ENCODE results near the gene ALDH1L1. TPM values are rescaled to one million over a fixed set of nuclear protein-coding genes. Genes with fewer than 3 reads are reported as not detected.
A peak's percentile ranks its signal among the peaks of the same experiment; 100 is the strongest.
"Not testable (repeated sequence)": the region's sequence is repeated elsewhere in the genome, so short reads cannot be mapped to it uniquely, and the experiment has no call there.

The ALDH1L1 gene
- total RNA-seq, 2 donors from 2014 or later = 5.6 to 12.4 TPM

DNA sequence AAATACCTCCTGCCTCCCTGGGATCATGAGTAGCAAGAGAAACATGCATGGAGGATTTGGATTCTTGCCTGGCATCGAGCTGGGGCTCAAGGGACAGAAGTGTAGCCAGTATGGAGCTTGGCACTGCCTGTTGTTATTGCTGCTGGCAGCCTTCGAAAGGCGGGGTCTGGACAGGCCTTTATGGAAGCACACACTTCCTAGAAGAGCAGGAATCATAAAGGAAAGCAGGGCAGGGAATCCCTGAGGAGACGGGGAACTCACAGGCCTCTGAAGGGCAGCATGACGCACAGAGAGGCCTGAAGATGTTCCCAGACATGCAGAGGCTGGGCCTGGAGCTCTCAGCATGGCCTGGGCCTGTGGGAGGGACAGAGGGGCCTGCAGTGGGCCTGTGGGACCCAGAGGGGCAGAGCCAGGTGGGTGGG is 77.8 kb downstream of the ALDH1L1 start:
- DNase-seq (ENCODE audit: low spot score) = peak; percentile 82
- intact Hi-C loops (cut with DNase I) = no loop called here

DNA sequence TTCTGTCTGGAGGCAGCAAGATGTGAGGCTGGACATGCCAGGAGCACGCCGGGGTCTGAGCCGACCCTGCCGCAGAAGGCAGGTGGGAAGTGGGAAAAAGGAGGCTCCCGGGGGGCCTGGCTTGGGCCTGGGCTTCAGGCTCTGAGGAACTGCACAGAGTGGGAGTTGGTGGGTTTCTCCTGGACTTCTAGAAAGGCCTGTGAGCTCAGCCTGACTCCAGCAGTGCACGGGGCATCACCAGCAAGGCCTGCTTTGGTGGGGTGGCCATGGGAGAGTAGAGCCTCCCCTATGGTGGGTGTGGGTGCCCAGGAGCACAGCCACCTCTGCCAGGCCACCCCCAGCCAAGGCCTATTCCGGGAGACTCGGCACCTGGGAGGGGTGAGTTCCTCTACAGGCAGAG is 78.4 kb downstream of the ALDH1L1 start:
- DNase-seq (ENCODE audit: low spot score) = peak; percentile 78
- intact Hi-C loops (cut with DNase I) = no loop called here

DNA sequence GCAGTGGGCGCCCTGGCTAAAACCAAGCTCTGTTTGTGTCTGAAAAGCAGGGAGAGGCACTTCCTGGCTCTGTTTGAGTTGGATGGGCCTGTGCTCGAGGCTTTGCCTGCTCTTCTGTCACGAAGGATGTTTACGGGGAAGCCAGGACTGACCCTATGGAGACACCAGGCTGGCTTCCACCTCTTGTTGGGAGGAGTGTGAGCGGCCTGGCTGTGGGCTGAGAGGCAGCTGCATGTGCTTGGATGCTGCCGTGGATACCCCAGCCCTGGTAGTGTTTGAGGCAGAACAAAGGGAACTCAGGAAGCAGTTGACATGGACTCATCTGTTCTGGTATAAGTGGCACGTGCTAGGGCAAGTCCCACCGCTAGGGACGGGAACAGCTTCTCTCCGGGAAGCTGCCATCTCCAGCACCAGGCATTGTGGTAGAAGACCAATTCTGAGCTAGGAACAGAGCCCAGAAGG is 78.8 kb downstream of the ALDH1L1 start:
- DNase-seq (ENCODE audit: low spot score) = peak; percentile 66
- intact Hi-C loops (cut with DNase I) = no loop called here

DNA sequence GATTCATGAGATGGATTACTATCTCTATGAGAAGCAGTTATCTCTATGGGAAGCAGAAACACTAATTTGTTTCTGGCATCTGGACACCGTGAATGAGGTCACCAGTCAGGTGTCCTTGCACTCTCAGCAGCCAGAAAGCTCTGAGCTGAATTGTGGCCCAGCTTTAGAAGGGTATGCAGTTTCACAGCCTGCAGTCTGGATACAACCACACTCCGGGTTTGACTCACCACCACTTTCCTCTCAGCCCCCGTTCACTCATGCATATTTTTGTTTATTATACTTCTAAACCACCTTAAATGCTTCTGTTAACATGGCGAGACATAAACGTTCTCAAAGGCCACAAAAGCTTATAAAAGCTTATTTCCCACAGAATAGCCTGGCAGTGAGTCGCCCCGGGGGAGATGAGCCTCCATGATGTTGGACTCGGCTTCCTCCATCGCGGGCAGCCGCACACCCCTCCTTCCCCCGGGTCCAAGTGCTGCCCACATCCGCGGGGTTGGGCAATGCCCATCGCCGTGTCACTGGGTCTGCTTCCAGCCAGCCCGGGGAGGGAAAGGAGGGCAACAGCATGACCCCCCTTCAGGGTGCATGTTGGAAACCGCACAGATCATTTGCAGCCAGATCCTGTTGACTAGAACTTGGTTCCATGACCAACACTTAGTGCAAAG is 79.6 kb downstream of the ALDH1L1 start:
- intact Hi-C loops (cut with DNase I) = no loop called here
- DNase-seq (ENCODE audit: low spot score) = peak; percentile 78

DNA sequence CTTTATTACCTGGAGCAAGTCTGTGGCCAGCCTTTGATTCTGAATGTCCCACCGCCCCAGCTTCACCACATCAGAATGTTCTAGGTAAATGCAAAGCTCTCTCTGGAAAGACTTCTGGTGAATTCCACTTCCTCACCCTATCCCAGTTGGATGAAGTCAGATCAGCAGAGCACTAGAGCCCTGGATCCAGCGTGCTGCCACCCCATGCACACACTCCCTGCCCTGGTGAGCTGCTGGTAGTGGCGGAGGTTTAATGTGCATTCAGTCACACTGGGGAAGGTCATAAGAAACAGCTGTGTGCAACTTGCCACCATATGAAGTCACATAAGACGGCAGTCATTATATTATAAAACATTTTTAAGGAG is 80.1 kb downstream of the ALDH1L1 start:
- intact Hi-C loops (cut with DNase I) = no loop called here
- peak; percentile 24 for DNase-seq (ENCODE audit: low spot score)

DNA sequence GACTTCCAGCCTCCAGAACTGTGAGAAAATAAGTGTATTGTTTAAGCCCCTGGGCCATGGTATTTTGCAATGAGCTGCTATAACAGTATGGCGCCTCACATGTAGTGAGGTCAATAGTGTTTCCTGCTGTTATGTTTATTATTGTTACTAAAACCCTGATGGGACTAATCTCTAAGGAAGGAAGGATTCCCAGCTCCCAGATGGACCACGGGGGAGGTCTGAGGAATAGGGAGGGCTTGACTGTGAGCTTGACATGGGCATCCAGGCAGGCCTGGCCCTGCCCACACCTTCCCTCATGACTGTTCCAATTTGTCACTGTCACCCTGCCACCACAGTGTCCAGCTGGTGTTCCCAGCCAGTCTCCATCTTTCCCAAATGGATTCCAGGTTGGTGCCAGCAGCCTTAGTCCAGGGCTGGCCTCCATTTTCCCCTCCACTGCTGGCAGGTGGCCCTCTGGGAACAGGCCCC is 82.0 kb downstream of the ALDH1L1 start:
- intact Hi-C loops (cut with DNase I) = no loop called here
- no peak for DNase-seq (ENCODE audit: low spot score)

DNA sequence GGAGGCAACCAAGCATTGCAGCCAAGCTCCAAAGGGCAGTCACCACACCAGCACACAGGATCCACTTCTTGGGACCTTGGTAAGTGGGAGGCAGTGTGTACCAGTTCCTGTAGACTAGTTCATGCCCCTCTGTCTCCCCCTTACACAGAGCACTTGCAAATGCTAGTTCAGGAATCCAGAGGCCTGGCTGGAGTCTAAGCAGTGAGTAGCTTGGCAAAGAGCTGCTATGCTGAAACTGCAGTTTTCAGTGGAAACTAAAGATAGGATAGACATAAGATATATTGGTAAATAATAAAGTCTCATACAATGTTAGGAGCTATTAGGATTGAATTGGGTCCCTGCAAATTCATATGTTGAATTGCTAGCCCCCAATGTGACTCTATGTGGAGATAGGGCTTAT is 82.6 kb downstream of the ALDH1L1 start:
- intact Hi-C loops (cut with DNase I) = no loop called here
- DNase-seq (ENCODE audit: low spot score) = no peak

DNA sequence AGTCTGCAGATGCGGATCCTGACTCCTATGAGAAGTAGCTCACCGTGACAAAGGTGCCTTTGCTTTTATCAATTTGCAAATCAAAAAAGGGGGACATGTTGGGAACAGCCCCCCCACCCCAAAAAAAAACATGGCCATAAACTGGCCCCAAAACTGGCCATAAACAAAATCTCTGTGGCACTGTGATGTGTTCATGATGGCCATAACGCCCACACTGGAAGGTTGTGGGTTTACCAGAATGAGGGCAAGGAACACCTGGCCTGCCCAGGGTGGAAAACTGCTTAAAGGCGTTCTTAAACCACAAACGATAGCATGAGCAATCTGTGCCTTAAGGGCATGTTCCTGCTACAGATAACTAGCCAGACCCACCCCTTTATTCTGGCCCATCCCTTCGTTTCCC is 84.1 kb downstream of the ALDH1L1 start:
- DNase-seq (ENCODE audit: low spot score); intact Hi-C loops (cut with DNase I): not testable (repeated sequence)

DNA sequence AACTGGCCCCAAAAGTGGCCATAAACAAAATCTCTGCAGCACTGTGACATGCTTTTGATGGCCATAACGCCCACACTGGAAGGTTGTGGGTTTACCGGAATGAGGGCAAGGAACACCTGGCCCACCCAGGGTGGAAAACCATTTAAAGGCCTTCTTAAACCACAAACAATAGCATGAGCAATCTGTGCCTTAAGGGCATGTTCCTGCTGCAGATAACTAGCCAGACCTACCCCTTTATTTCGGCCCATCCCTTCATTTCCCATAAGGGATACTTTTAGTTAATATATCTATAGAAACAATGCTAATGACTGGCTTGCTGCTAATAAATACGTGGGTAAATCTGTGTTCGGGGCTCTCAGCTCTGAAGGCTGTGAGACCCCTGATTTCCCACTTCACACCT is 88.3 kb downstream of the ALDH1L1 start:
- DNase-seq (ENCODE audit: low spot score); intact Hi-C loops (cut with DNase I): not testable (repeated sequence)

DNA sequence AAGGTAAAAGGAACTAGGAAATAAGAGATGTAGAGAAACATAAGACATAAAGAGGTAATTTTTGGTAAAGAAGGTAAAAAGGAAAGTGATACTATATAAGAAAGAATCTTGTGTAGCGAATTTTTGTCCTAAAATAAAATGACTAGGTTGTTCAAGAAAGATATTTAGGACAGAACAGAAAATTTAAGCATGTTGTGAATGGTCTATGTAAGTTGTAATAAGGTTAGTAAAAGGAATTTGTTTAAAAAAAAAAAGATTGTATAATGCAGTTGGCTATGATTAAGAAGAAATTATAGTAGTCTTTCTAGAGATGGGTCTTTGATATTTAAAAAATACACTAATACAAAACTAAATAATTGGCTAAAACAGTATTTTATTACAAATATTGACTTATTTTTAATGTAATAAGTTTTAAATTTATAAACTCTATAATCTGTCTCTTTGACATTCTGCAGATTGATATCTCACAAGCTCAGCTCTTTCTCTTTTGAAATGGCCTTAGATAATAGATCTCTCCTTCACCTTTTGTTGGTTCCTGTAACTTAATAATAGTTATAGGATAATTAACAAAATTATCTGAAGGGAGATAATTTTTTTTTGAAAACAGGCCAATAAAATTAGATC is 92.7 kb downstream of the ALDH1L1 start:
- DNase-seq (ENCODE audit: low spot score) = no peak
- intact Hi-C loops (cut with DNase I) = no loop called here

DNA sequence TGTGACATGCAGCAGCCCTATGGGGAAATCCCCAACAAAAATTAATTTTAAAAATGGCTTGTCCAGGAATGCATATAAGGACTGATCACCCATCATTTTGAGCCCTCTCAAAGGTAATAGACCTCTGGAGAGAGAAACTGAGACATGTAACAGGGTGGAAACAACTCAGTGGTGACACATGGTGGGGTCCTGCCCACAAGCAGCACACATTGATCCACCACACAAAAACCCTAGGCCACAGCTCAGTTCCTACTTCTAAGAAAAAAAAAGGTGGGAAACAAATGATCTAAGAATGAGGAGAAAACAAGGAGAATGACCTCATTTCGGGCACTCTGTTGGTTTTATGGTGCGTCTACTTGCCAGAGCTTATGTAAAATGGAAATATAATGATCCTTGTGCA is 94.5 kb downstream of the ALDH1L1 start:
- intact Hi-C loops (cut with DNase I) = no loop called here
- DNase-seq (ENCODE audit: low spot score) = no peak

DNA sequence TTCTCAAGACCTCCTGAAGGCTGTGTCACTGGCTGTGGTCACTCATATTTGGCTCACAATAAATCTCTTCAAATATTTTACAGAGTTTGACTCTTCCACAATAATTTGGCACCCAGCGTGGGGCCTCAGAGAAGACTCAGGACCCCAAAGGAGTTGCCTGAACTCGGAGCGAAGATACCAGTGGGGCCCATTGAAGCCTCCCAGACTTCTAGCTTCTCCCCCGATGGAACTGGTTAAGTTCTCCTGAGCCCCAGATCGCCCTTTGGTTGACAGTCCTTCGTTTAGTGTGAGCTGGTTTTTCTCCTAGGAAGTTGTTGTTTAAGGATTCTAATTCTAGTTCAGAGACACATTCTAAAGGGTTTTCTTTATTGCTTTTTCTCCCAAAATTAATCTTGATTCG is 95.1 kb downstream of the ALDH1L1 start:
- intact Hi-C loops (cut with DNase I) = no loop called here
- DNase-seq (ENCODE audit: low spot score) = no peak

DNA sequence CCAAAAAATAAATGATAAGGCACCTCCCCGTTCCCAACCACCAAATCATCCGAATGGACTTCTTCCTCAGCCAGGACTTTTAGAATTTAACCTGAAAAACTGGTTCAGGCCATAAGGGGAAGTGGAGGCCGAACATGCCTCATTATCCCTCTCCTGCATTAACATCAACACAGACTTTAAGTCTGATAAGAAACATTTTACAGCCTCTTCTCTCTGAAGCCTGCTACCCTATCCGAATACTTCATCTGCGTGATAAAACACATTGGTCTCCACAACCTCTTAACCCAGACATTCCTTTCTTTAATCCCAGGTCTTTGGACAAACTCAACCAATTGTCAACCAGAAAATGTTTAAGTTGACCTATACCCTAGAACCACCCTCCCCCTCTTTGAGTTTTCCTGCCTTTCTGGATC is 95.6 kb downstream of the ALDH1L1 start:
- intact Hi-C loops (cut with DNase I) = no loop called here
- DNase-seq (ENCODE audit: low spot score) = no peak

DNA sequence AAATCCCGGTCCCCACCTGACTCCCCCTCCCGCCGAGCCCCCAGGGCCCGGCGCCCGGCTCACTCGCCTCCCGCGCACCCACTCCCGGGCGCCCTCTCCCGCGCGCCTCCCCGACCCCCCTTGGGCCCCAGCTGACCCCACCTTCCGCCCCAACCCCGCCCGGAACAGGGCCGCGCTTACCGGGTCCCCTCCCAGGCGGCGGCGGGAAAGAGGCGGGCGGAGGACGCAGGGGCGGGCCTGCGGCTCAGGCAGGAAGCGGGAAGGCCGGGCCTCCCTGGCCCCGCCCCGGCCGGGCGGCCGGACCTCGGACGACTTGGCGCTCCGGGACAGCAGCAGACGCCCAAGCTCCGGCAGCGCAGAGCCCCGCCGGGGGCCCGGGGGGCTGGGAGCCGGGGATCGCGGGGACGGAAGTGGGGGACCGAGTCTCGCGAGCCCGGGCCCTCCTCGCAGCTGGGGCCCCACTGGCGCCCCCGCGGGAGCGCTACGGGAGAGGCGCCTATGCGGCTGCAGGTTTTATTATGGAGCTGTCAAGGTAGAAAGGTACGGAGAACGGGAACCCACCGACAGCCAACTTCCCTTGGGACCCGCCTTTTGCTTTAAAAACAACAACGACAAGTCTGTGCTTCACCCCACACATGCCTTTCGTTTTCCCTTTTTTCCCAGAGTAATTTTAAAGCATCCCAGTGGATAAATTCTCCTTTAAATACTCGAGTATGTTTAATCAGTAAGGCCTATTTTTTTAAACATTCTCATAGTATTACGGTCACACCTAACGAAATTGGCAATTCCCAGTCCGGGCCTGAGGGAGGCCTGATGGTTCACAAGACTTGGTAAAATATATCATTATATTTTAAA is 96.2 kb downstream of the ALDH1L1 start, which contains the start of gene SLC41A3:
SLC41A3 (minus strand) TSS at position 212 of the 855 bp plus-strand sequence. CDS start 15,905 bp downstream, outside the sequence.
- intact Hi-C loops (cut with DNase I) = no loop called here
- peak; percentile 95 for DNase-seq (ENCODE audit: low spot score)

DNA sequence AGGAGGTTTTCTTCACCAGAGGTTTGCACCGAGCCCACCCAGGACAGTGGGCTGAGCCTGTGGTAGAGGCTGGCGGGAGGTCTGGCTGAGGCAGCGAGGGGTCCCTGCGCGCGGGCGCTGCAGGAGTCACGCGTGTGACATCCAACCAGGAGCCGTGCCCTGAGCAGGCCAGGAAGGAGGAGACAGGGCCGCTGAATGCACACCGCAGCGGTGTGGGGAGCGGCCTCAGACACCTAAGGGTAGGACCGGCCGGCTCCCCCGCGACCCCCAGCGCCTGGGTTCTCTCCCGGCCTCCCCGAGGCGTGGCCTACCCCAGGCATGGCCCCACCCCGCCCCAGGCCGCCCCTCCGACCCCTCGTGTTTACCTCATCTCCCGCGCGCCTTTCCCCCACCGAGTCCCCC is 96.9 kb downstream of the ALDH1L1 start:
- no peak for DNase-seq (ENCODE audit: low spot score)
- intact Hi-C loops (cut with DNase I) = no loop called here

DNA sequence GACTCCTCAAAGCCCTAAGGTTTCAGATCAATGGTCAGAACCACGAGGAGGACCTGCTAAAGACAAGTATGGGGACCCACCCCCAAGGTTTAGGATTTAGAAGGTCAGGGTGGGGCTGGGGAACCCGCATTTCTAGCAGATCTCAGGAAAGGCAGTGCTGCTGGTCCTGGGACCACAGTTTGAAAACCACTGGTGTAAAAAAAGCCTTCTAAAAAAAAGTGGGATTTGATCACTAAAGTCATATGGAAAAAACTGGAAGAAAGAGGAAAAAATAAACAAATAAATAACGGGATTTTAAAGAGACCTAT is 97.3 kb downstream of the ALDH1L1 start:
- intact Hi-C loops (cut with DNase I) = no loop called here
- DNase-seq (ENCODE audit: low spot score) = no peak

DNA sequence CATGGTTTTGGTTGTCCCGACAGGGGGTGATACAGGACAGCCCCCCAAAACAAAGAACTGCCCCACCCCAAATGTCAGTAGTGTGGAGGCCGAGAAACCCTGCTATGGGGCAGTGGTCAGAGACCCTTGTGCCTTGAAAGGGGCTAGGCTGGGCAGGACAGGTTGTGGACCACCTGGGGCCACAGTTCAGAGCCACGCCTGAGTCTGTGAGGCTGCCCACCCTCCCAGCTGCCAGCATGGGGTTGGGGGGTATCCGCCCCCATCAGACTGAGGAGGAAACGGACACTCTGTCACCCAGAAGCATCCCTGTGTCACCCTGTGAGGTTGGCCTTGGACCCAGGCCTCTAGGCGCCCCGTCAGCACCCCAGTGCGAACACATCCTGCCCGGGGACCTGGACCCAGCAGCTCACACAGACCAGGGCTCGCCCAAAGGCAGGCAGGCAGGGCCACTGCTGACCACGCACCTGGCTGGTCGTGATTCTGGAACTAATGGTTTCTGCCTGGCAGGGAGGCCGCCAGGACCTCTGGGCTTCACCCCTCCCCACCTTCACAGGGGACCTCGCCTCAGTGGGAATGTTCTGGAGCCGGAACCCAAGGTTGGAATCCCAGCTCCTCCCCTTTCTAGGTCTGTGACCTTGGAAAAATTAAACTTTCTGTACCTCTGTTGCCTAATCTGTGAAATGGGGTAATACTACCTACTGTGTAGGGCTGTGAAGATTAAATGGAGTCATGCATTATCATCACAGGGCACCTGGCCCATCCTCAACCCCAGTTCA is 97.8 kb downstream of the ALDH1L1 start:
- no peak for DNase-seq (ENCODE audit: low spot score)
- intact Hi-C loops (cut with DNase I) = no loop called here

DNA sequence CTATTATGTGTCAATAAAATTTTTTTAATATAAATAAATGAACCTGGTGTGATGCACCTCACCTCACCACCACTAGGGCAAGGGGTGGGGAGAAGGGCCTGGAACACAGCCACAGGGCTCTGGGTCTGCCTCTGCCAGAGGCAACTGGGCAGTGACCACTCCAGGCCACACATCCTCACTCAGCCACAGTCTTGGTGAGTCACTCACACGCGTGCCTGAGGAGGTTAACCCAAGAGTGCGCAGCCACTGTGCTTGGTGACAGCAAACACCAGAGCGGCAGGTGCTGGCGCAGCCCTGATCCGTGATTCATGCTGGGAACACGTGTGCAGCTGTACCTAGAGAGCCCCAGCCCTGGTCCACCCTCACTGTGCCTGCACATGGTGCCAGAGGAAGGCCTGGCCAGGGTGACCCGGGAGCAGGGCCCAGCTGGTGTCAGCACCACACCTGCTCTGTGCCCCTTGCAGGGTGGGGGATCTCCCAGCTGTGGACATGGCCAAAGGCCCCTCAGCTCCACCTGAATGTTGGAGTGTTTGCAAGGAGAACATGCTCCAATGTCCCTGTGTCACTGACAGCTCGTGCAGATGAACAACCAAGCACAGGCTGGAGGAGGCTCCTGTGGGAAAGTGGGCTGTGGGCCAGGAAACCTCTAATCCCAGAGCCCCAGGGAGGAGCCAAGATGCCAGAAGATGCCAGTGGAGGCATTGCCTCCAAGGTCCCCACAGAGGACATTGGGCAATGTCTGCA is 98.6 kb downstream of the ALDH1L1 start:
- DNase-seq (ENCODE audit: low spot score) = no peak
- intact Hi-C loops (cut with DNase I) = no loop called here

DNA sequence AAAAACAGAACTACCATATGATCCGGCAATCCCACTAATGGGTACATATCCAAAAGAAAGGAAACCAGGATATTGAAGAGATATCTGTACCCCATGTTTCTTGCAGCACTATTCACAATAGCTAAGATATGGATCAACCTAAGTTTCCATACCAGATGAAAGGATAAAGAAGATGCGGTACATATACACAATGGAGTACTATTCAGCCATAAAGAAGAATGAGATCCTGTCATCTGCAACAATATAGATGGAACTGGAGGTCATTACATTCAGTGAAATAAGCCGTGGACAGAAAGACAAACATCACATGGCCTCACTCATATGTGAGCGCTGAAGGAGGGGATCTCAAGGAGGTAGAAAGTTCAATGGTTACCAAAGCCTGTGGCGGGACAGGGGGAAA is 99.4 kb downstream of the ALDH1L1 start:
- intact Hi-C loops (cut with DNase I) = no loop called here
- no peak for DNase-seq (ENCODE audit: low spot score)
